Calu3 (cell line): ENCODE results near the gene RASAL3. TPM values are rescaled to one million over a fixed set of nuclear protein-coding genes. Genes with fewer than 3 reads are reported as not detected.
"Not testable (repeated sequence)": the region's sequence is repeated elsewhere in the genome, so short reads cannot be mapped to it uniquely, and the experiment has no call there.

ENCODE experiments used
- BruUV-seq: library from RNA; stranded (reverse); fragments of 400-500 nt; replicated peaks from 2 replicates; lab custom pipeline; 2021; lab: Mats Ljungman, UMichigan
- CTCF ChIA-PET: fragments of 300-600 bp; sonication (Branson Sonifier 250); formaldehyde crosslinking; loops from one replicate; lab custom pipeline; 2022; ENCODE audit warnings: antibody characterized with exemption; lab: Charles Lee
- DNase-seq: peaks from one replicate; pipeline ENCODE4 v3.0.0; 2022
- H3K27ac Mint-ChIP-seq: one replicate; pipeline ENCODE4 v1.8.0; 2022; ENCODE audit warnings: mixed read lengths; ENCODE audit not compliant: unreplicated experiment
- H3K27me3 Mint-ChIP-seq: one replicate; pipeline ENCODE4 v1.8.0; 2022; ENCODE audit warnings: mixed read lengths; ENCODE audit not compliant: unreplicated experiment
- H3K36me3 Mint-ChIP-seq: one replicate; pipeline ENCODE4 v1.8.0; 2022; ENCODE audit warnings: mild to moderate bottlenecking, moderate library complexity, mixed read lengths; ENCODE audit not compliant: insufficient read depth, unreplicated experiment
- H3K4me1 Mint-ChIP-seq: one replicate; pipeline ENCODE4 v1.8.0; 2022; ENCODE audit warnings: mild to moderate bottlenecking, low read depth, mixed read lengths; ENCODE audit not compliant: unreplicated experiment
- H3K4me3 Mint-ChIP-seq: one replicate; pipeline ENCODE4 v1.8.0; 2022; ENCODE audit warnings: mild to moderate bottlenecking, low read depth, moderate library complexity, mixed read lengths; ENCODE audit not compliant: unreplicated experiment
- H3K9me3 Mint-ChIP-seq: one replicate; pipeline ENCODE4 v1.8.0; 2022; ENCODE audit warnings: low read depth, mixed read lengths; ENCODE audit not compliant: unreplicated experiment
- intact Hi-C: fragments of 100-400 bp; cut with micrococcal nuclease; formaldehyde crosslinking; loops from one replicate; pipeline ENCODE4 v1.10.0; 2022; ENCODE audit not compliant: unreplicated experiment
- total RNA-seq: library from RNA; stranded (reverse); gene quantifications from 2 replicates; pipeline ENCODE4 v1.2.3, GENCODE V29; 2022
- TF ChIP-seq, protein P1 (sequence below): fragments of 200-600 bp; IDR thresholded peaks from one replicate; pipeline ENCODE4 v1.8.0; 2022; ENCODE audit warnings: antibody characterized with exemption; ENCODE audit not compliant: unreplicated experiment

Gene RASAL3
- total RNA-seq, 1 experiment from 2014 or later, result not detected

GRCh38 chr19:15487038-15487437 is 22.7 kb upstream of the RASAL3 start:
- BruUV-seq, result no TSS peak
- no peaks in the 10 kb centered on the region for H3K4me1 Mint-ChIP-seq
- TF ChIP-seq, protein P1, sequence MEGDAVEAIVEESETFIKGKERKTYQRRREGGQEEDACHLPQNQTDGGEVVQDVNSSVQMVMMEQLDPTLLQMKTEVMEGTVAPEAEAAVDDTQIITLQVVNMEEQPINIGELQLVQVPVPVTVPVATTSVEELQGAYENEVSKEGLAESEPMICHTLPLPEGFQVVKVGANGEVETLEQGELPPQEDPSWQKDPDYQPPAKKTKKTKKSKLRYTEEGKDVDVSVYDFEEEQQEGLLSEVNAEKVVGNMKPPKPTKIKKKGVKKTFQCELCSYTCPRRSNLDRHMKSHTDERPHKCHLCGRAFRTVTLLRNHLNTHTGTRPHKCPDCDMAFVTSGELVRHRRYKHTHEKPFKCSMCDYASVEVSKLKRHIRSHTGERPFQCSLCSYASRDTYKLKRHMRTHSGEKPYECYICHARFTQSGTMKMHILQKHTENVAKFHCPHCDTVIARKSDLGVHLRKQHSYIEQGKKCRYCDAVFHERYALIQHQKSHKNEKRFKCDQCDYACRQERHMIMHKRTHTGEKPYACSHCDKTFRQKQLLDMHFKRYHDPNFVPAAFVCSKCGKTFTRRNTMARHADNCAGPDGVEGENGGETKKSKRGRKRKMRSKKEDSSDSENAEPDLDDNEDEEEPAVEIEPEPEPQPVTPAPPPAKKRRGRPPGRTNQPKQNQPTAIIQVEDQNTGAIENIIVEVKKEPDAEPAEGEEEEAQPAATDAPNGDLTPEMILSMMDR, result no peak
- CTCF ChIA-PET, result interaction anchor here (0.6 kb wide), 1 partner anchor 297 kb away, joined by 4 read pairs; no protein-coding TSS in a partner anchor
- no peak overlapping the region for H3K4me3 Mint-ChIP-seq
- no peak overlapping the region for H3K27ac Mint-ChIP-seq
- no peaks in the 10 kb centered on the region for H3K36me3 Mint-ChIP-seq
- intact Hi-C loops, result no loop called here
- H3K9me3 Mint-ChIP-seq, result no peaks in the 10 kb centered on the region
- peaks cover 3% of the 10 kb centered on the region for H3K27me3 Mint-ChIP-seq
- DNase-seq, result no peak

GRCh38 chr19:15485768-15486167 is 21.4 kb upstream of the RASAL3 start:
- H3K27me3 Mint-ChIP-seq, H3K4me3 Mint-ChIP-seq, H3K36me3 Mint-ChIP-seq, H3K27ac Mint-ChIP-seq, DNase-seq, BruUV-seq, H3K9me3 Mint-ChIP-seq, intact Hi-C loops, H3K4me1 Mint-ChIP-seq: not testable (repeated sequence)
- CTCF ChIA-PET, result interaction anchor here (0.7 kb wide), 1 partner anchor 70 kb away, joined by 3 read pairs; no protein-coding TSS in a partner anchor

GRCh38 chr19:15480996-15481395 is 16.7 kb upstream of the RASAL3 start:
- H3K4me3 Mint-ChIP-seq, H3K27me3 Mint-ChIP-seq, intact Hi-C loops, BruUV-seq, H3K4me1 Mint-ChIP-seq, DNase-seq, H3K36me3 Mint-ChIP-seq, H3K27ac Mint-ChIP-seq, H3K9me3 Mint-ChIP-seq: not testable (repeated sequence)
- CTCF ChIA-PET, result interaction anchor here (0.6 to 1.5 kb wide), 3 partner anchors 13 to 203 kb away, joined by 3 to 5 read pairs (median 3); no protein-coding TSS in a partner anchor

DNA sequence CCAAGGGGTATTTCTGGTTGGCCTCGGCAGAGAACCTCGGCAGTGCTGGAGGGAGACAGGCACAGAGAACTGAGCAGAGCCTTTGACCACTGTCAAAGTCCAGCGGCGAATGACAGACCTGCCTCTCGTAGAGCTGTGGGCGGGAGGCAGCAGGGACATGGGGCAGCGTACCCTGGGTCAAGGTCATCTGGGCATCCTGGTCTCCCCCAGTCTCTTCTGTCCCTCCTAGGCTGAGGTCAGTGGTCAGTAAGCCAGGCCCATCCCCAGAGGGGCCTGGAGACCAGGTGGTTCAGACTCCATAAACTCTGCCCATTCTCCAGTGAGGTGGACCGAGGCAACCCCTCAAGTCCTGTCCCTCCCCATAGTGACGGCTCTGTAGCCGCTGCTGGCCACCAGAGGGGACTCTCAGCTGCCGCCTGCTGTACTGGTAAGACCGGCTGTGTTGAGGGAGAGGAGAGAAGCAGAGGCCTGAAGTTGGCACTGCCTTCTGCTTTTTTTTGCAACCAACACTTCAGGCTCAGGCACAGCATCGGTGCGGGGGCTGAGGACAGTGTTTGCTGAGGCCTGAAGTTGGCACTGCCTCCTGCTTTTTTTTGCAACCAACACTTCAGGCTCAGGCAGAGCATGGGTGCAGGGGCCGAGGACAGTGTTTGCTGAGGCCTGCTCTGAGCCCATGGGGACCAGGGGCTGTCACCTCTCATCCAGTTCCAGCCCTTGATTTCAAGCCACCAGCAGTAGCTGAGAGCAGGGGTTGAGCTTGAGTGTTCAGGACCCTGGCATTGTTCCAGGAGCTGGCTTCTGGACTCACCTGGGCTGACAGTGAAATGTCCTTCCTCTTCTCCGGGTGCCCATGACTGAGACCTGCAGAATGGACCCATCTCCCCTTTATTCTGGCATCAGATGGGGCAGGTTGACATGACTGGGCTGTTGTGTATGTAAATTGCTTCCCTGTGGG is 15.3 kb upstream of the RASAL3 start, which contains the start of gene PGLYRP2:
PGLYRP2 (minus strand) TSS at position 111 of the 955 bp plus-strand sequence. CDS start 130 bp downstream, outside the sequence.
- DNase-seq, result peak; percentile 42
- Mint-ChIP-seq H3K27ac (no peak within 1 kb of the TSS), H3K4me3 (no peak within 1 kb of the TSS), H3K9me3 (no peaks in the 10 kb centered on the region), H3K4me1 (peaks cover 9% of the 10 kb centered on the region), H3K27me3 (no peaks in the 10 kb centered on the region), H3K36me3 (no peaks in the 10 kb centered on the region)
- TF ChIP-seq, protein P1, result no peak
- intact Hi-C loops, result loop anchor here (1.0 kb wide), 1 partner anchor 77 kb away; no protein-coding TSS in a partner anchor
- no TSS peak for BruUV-seq
- CTCF ChIA-PET, result interaction anchor here (0.6 to 1.5 kb wide), 5 partner anchors 71 to 284 kb away, joined by 3 to 5 read pairs (median 3); no protein-coding TSS in a partner anchor

GRCh38 chr19:15476325-15476724 is 12.0 kb upstream of the RASAL3 start:
- Mint-ChIP-seq H3K27me3 (no peaks in the 10 kb centered on the region), H3K4me3 (no peak overlapping the region), H3K4me1 (peaks cover 9% of the 10 kb centered on the region), H3K9me3 (no peaks in the 10 kb centered on the region), H3K36me3 (no peaks in the 10 kb centered on the region), H3K27ac (no peak overlapping the region)
- CTCF ChIA-PET, result interaction anchor here (0.6 kb wide), 2 partner anchors 156 to 989 kb away, joined by 3 to 5 read pairs; no protein-coding TSS in a partner anchor
- intact Hi-C loops, result no loop called here
- BruUV-seq, result no TSS peak
- DNase-seq, result no peak
- TF ChIP-seq, protein P1, result no peak
